ENCODE results near the gene RNASEH2A.

The RNASEH2A gene

DNA sequence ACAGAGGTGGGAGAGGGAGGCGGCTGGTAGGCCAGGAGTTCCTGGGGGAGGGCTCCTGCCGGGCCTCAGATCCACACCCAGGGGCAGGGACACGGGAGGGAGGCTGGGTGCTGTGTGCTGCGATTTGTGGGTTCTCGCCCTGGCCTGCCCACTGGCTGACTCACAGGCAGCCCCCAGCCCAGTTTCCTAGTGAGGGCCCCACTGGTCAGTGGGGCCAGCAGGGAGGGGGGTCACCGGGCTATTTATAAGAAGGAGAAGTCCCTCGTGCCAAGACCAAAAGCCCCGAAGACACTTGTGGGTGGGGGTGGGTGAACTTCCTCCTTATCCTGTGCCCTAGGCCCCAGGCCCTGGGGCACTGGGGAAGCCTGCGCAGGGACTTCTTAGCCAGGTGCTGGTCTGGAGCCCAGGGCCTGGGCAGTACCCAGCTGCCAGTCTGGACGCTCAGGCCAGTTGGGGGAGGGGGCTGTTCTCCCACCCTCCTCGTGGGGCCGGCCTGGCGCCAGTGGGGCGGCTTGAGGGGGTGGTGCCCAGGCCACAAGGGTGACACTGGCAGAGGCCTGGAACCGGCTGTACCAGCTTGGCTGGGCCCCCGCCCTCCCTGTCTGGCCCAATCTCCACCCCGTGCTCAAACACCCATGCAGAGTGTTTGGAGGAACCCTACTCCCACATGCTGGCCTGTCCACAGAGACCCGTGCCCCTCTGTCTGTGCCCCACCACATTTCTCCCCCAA lies 20.1 kb upstream of the RNASEH2A start (continued):
- no peak for TF ChIP-seq ZFP30 (CRISPR knock-in tag; IDR thresholded peaks at IDR 0.05)
- TF ChIP-seq ARNTL (CRISPR knock-in tag; IDR thresholded peaks at IDR 0.05; ENCODE audit: borderline replicate concordance, low read depth): no peak
- no peak for TF ChIP-seq ZC3H10 (CRISPR knock-in tag; IDR thresholded peaks at IDR 0.05)
- TF ChIP-seq, protein P1, sequence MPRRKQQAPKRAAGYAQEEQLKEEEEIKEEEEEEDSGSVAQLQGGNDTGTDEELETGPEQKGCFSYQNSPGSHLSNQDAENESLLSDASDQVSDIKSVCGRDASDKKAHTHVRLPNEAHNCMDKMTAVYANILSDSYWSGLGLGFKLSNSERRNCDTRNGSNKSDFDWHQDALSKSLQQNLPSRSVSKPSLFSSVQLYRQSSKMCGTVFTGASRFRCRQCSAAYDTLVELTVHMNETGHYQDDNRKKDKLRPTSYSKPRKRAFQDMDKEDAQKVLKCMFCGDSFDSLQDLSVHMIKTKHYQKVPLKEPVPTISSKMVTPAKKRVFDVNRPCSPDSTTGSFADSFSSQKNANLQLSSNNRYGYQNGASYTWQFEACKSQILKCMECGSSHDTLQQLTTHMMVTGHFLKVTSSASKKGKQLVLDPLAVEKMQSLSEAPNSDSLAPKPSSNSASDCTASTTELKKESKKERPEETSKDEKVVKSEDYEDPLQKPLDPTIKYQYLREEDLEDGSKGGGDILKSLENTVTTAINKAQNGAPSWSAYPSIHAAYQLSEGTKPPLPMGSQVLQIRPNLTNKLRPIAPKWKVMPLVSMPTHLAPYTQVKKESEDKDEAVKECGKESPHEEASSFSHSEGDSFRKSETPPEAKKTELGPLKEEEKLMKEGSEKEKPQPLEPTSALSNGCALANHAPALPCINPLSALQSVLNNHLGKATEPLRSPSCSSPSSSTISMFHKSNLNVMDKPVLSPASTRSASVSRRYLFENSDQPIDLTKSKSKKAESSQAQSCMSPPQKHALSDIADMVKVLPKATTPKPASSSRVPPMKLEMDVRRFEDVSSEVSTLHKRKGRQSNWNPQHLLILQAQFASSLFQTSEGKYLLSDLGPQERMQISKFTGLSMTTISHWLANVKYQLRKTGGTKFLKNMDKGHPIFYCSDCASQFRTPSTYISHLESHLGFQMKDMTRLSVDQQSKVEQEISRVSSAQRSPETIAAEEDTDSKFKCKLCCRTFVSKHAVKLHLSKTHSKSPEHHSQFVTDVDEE (CRISPR knock-in tag; IDR thresholded peaks at IDR 0.05): no peak
- TF ChIP-seq TCF4 (CRISPR knock-in tag; IDR thresholded peaks at IDR 0.05; ENCODE audit: borderline replicate concordance): no peak

DNA sequence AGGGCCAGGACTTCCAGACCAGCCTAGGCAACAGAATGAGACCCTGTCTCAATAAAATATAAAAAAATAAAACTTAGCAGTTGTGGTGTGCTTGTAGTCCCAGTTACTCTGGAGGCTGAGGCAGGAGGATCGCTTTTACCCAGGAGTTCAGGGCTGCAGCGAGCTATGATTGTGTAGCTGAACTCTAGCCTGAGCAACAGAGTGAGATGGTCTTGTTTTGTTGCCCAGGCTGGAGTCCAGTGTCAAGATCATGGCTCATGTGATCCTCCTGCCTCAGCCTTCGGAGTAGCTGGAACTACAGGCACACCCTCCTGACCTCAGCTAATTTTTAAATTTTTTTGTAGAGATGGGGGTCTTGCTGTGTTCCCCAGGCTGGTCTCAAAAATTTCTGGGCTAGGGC lies 19.4 kb upstream of the RNASEH2A start:
- ATAC-seq: no peak
- TF ChIP-seq, protein P2, sequence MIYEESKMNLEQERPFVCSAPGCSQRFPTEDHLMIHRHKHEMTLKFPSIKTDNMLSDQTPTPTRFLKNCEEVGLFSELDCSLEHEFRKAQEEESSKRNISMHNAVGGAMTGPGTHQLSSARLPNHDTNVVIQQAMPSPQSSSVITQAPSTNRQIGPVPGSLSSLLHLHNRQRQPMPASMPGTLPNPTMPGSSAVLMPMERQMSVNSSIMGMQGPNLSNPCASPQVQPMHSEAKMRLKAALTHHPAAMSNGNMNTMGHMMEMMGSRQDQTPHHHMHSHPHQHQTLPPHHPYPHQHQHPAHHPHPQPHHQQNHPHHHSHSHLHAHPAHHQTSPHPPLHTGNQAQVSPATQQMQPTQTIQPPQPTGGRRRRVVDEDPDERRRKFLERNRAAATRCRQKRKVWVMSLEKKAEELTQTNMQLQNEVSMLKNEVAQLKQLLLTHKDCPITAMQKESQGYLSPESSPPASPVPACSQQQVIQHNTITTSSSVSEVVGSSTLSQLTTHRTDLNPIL (CRISPR knock-in tag; IDR thresholded peaks at IDR 0.05; ENCODE audit: low read depth): no peak
- no peak for TF ChIP-seq OSR1 (CRISPR knock-in tag; IDR thresholded peaks at IDR 0.05)
- TF ChIP-seq ISL1 (CRISPR knock-in tag; IDR thresholded peaks at IDR 0.05): no peak
- TF ChIP-seq, protein P3, sequence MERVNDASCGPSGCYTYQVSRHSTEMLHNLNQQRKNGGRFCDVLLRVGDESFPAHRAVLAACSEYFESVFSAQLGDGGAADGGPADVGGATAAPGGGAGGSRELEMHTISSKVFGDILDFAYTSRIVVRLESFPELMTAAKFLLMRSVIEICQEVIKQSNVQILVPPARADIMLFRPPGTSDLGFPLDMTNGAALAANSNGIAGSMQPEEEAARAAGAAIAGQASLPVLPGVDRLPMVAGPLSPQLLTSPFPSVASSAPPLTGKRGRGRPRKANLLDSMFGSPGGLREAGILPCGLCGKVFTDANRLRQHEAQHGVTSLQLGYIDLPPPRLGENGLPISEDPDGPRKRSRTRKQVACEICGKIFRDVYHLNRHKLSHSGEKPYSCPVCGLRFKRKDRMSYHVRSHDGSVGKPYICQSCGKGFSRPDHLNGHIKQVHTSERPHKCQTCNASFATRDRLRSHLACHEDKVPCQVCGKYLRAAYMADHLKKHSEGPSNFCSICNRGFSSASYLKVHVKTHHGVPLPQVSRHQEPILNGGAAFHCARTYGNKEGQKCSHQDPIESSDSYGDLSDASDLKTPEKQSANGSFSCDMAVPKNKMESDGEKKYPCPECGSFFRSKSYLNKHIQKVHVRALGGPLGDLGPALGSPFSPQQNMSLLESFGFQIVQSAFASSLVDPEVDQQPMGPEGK (CRISPR knock-in tag; IDR thresholded peaks at IDR 0.05; ENCODE audit: borderline replicate concordance): no peak
- no peak for TF ChIP-seq CSDC2 (CRISPR knock-in tag; IDR thresholded peaks at IDR 0.05)
- no peak for TF ChIP-seq RARB (CRISPR knock-in tag; IDR thresholded peaks at IDR 0.05)
- no peak for TF ChIP-seq ZNF70 (CRISPR knock-in tag; IDR thresholded peaks at IDR 0.05)
- no peak for TF ChIP-seq ESRRG (CRISPR knock-in tag; IDR thresholded peaks at IDR 0.05)
- TF ChIP-seq ZFP30 (CRISPR knock-in tag; IDR thresholded peaks at IDR 0.05): no peak
- TF ChIP-seq PPARA (CRISPR knock-in tag; IDR thresholded peaks at IDR 0.05; ENCODE audit: borderline replicate concordance): no peak
- no peak for TF ChIP-seq ARNTL (CRISPR knock-in tag; IDR thresholded peaks at IDR 0.05; ENCODE audit: borderline replicate concordance, low read depth)
- TF ChIP-seq ZFP3 (CRISPR knock-in tag; IDR thresholded peaks at IDR 0.05): no peak
- no peak for TF ChIP-seq TOX (CRISPR knock-in tag; IDR thresholded peaks at IDR 0.05; ENCODE audit: borderline replicate concordance)
- no peak for TF ChIP-seq SNAI2 (CRISPR knock-in tag; IDR thresholded peaks at IDR 0.05)

DNA sequence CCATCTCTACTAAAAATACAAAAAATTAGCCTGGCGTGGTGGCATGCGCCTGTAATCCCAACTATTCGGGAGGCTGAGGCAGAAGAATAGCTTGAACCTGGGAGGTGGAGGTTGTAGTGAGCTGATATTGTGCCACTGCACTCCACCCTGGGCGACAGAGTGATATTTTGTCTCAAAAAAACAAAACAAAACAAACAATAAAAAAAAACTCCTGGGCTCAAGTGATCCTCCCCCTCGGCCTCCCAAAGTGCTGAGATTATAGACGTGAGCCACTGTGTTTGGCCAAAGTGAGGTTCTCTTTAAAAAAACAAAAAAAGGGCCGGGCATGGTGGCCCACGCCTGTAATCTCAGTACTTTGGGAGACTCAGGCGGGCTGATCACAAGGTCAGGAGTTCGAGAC lies 18.9 kb upstream of the RNASEH2A start:
- ATAC-seq: no peak
- TF ChIP-seq, protein P4, sequence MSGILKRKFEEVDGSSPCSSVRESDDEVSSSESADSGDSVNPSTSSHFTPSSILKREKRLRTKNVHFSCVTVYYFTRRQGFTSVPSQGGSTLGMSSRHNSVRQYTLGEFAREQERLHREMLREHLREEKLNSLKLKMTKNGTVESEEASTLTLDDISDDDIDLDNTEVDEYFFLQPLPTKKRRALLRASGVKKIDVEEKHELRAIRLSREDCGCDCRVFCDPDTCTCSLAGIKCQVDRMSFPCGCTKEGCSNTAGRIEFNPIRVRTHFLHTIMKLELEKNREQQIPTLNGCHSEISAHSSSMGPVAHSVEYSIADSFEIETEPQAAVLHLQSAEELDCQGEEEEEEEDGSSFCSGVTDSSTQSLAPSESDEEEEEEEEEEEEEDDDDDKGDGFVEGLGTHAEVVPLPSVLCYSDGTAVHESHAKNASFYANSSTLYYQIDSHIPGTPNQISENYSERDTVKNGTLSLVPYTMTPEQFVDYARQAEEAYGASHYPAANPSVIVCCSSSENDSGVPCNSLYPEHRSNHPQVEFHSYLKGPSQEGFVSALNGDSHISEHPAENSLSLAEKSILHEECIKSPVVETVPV (CRISPR knock-in tag; IDR thresholded peaks at IDR 0.05): no peak
- no peak for TF ChIP-seq SNAI2 (CRISPR knock-in tag; IDR thresholded peaks at IDR 0.05)
- no peak for TF ChIP-seq ZNF8 (CRISPR knock-in tag; IDR thresholded peaks at IDR 0.05)
- TF ChIP-seq ZNF70 (CRISPR knock-in tag; IDR thresholded peaks at IDR 0.05): no peak
- TF ChIP-seq, protein P5, sequence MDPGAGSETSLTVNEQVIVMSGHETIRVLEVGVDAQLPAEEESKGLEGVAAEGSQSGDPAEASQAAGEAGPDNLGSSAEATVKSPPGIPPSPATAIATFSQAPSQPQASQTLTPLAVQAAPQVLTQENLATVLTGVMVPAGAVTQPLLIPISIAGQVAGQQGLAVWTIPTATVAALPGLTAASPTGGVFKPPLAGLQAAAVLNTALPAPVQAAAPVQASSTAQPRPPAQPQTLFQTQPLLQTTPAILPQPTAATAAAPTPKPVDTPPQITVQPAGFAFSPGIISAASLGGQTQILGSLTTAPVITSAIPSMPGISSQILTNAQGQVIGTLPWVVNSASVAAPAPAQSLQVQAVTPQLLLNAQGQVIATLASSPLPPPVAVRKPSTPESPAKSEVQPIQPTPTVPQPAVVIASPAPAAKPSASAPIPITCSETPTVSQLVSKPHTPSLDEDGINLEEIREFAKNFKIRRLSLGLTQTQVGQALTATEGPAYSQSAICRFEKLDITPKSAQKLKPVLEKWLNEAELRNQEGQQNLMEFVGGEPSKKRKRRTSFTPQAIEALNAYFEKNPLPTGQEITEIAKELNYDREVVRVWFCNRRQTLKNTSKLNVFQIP (CRISPR knock-in tag; IDR thresholded peaks at IDR 0.05; ENCODE audit: borderline replicate concordance, low read depth): no peak
- TF ChIP-seq CSDC2 (CRISPR knock-in tag; IDR thresholded peaks at IDR 0.05): no peak
- TF ChIP-seq, protein P2 (CRISPR knock-in tag; IDR thresholded peaks at IDR 0.05; ENCODE audit: low read depth): no peak
- TF ChIP-seq, protein P3 (CRISPR knock-in tag; IDR thresholded peaks at IDR 0.05; ENCODE audit: borderline replicate concordance): no peak
- no peak for TF ChIP-seq ARNTL (CRISPR knock-in tag; IDR thresholded peaks at IDR 0.05; ENCODE audit: borderline replicate concordance, low read depth)
- TF ChIP-seq ISL1 (CRISPR knock-in tag; IDR thresholded peaks at IDR 0.05): no peak
- TF ChIP-seq, protein P1 (CRISPR knock-in tag; IDR thresholded peaks at IDR 0.05): no peak
- TF ChIP-seq ZC3H10 (CRISPR knock-in tag; IDR thresholded peaks at IDR 0.05): no peak
- no peak for TF ChIP-seq BACH2 (CRISPR knock-in tag; IDR thresholded peaks at IDR 0.05; ENCODE audit: borderline replicate concordance)
